G401.6 (cell line): ENCODE data around the gene OR2T3.
"Not testable (repeated sequence)": the region's sequence is repeated elsewhere in the genome, so short reads cannot be mapped to it uniquely, and the experiment has no call there.

Source experiments
- FAIRE-seq: peaks from 2 replicates; lab custom pipeline; 2012; peaks lifted over from hg19 to GRCh38; lab: Jason Lieb, UNC

Gene OR2T3

DNA sequence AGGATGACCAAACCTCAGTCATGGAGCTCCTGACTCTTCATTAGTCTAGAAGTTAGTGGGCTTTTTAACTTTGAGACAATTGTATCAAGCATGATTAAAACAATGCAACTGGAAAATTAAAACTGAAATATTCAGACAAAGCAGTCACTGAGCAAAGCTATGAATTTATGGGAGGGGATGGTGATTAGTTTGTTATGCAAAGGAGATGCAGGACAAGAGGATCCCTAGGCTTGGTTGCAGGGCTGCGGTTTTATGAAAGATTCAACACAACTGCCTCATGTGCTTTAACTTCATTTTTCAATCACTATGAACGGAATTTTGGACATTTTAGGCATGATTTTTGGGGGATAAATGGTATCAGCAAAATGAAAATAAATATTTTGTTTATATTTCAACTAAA, 1.0 kb upstream of the OR2T3 start:
- not testable (repeated sequence) for FAIRE-seq

DNA sequence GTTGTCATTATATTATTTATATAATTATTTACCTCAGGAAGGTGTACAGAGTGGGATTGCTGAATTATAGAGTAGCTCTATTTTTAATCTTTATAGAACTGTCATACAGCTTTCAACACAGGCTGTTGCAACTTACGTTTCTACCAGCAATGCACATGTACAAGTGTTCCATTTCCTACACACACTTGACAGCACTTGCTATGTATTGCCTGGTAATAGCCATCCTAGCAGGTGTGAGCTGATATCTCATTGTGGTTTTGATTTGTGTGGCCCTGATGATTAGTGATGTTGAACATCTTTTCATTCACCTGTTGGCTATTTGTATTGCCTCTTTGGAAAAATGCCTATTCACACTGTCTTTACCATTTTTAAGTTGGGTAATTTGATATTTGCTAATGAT, 2.5 kb downstream of the OR2T3 start:
- not testable (repeated sequence) for FAIRE-seq

DNA sequence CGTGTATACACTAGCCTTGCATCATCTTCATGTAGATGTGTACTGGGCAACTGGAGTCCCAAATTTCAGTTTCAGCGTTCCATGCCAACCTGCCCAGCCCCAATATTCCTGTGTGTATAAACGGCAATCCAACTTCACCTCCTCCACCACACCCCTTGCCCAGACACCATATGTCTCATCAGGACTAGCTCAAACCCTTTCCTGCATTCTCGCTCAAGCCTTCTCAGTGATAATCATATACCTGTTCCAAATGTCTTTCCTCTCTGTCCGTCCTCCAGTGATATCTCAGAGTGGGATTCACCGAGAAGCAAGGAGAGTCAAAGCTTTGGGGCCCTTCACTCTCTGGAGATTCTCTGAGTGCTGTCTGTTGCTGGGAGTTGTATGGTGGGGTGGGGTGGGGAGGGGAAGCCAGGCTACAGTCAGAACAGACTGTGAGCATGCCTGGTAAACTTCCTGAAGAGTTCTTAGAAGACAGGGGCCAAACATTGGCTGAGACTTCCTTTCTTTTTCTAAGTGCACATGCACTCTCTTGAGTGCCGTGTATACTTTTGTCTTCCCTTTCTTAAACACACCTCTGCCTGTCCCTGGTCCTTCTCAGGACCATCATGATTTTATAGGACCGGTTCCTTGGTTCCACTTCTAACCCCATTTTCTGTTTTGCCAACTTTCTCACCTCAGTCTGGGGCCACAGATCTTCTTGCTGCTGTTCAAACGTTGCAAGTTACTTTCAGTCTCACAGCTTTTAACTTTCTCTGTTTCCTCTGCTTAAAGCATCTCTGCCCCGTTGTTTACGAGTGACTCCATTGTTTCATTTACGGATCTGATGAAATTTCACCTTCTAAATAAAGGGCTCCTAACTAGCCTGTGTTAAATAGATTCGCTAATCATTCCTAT, 8.8 kb downstream of the OR2T3 start:
- FAIRE-seq, result not testable (repeated sequence)

DNA sequence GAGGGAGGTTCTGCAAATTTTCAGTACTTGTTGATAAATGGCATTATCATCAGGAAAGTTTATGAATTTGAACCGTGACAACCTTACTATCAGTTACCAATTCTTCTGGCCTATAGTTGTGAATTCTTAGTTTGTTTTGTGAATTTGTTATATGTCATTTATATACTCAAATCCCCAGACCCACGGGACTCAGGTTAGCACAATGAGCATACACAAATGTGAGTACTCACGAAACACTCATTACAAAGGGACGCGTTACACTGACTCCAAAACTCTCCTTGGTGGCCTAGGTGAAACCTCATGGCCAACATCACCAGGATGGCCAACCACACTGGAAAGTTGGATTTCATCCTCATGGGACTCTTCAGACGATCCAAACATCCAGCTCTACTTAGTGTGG, 15.1 kb downstream of the OR2T3 start, which contains the start of gene OR2T5:
Gene OR2T5, plus strand, starts transcription at position 301 of the 400 bp plus-strand sequence. Its CDS starts 0 bp downstream, at position 301.
- FAIRE-seq, result not testable (repeated sequence)

- not testable (repeated sequence) for FAIRE-seq
These were observed 23.5 kb downstream of the OR2T3 start for GRCh38 chr1:248496661-248497060.

- not testable (repeated sequence) for FAIRE-seq
These were observed 27.3 kb downstream of the OR2T3 start for GRCh38 chr1:248500305-248501035.

GRCh38 chr1:248507773-248508172, 34.6 kb downstream of the OR2T3 start, which contains the start of gene OR2G6:
OR2G6 (plus strand) TSS chr1:248508073; CDS start chr1:248521647, 13,574 bp downstream.
- FAIRE-seq, result peak; percentile 87

DNA sequence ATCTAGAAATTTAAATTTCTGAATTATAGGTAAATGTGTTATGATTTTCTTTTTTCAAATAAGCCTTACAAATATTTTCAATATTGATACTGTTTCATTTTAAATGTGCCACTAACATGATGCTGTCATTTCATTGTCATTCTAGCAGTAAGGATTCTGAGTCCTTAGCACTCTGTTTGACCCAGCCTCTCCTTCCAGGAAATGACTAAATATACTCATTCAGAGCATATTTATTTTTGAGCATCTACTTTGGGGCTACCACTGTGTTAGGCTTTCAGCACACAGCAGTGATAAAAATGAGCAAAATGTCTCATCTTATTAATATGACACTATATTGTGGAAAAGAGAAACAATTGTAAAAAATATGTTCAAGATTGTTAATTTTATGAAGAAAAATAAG, 37.1 kb downstream of the OR2T3 start:
- FAIRE-seq, result not testable (repeated sequence)

GRCh38 chr1:248521856-248522255, 48.7 kb downstream of the OR2T3 start:
- no peak for FAIRE-seq
